Measurements from ENCODE around the gene YIPF6.
"Not testable (repeated sequence)": the region's sequence is repeated elsewhere in the genome, so short reads cannot be mapped to it uniquely, and the experiment has no call there.

Gene YIPF6

GRCh38 chrX:68536429-68536828 is 37.6 kb downstream of the YIPF6 start:
- Mint-ChIP-seq H3K4me3 (no peak overlapping the region), H3K36me3 (ENCODE audit: low read depth) (peaks cover 33% of the 10 kb centered on the region), H3K27ac (no peak overlapping the region), H3K4me1 (ENCODE audit: low read depth) (no peaks in the 10 kb centered on the region), H3K9me3 (peaks cover 9% of the 10 kb centered on the region), H3K27me3 (no peaks in the 10 kb centered on the region)
- intact Hi-C loops (cut with micrococcal nuclease): no loop called here

- no peak overlapping the region for H3K27ac Mint-ChIP-seq
- intact Hi-C loops (cut with micrococcal nuclease): no loop called here
These were observed 38.0 kb downstream of the YIPF6 start for GRCh38 chrX:68536884-68537283.

GRCh38 chrX:68550193-68550592 is 51.3 kb downstream of the YIPF6 start:
- Mint-ChIP-seq H3K4me1 (ENCODE audit: low read depth) (no peaks in the 10 kb centered on the region), H3K27me3 (no peaks in the 10 kb centered on the region), H3K9me3 (no peaks in the 10 kb centered on the region), H3K36me3 (ENCODE audit: low read depth) (no peaks in the 10 kb centered on the region), H3K4me3 (no peak overlapping the region), H3K27ac (no peak overlapping the region)
- intact Hi-C loops (cut with micrococcal nuclease): no loop called here

More at GRCh38 chrX:68536884-68537283, 38.0 kb downstream of the YIPF6 start:
- Mint-ChIP-seq H3K36me3 (ENCODE audit: low read depth) (peaks cover 28% of the 10 kb centered on the region), H3K4me1 (ENCODE audit: low read depth) (no peaks in the 10 kb centered on the region), H3K4me3 (no peak overlapping the region), H3K27me3 (no peaks in the 10 kb centered on the region), H3K9me3 (peaks cover 14% of the 10 kb centered on the region)

DNA sequence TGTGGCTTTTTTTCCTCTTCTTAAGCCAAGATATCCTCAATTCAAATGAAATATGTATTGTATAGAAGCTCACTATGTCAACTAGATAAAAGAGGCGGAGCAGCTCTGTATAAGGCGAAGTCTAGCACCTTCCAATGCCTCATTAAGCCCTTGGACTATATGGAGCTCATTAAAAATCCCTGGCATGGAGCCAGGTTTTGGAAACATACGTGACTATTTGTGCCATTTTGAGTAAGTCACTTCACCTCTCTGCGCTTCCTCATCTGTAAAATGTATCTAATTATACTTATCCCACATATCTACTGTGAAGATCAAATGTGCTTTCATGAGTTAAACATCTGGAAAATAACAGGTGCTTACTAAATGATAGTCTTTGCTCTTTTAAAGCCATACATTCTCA is 57.2 kb downstream of the YIPF6 start:
- Mint-ChIP-seq H3K4me3 (no peak overlapping the region), H3K36me3 (ENCODE audit: low read depth) (no peaks in the 10 kb centered on the region), H3K9me3 (peaks cover 14% of the 10 kb centered on the region), H3K4me1 (ENCODE audit: low read depth) (no peaks in the 10 kb centered on the region), H3K27me3 (no peaks in the 10 kb centered on the region), H3K27ac (no peak overlapping the region)
- intact Hi-C loops (cut with micrococcal nuclease): no loop called here

DNA sequence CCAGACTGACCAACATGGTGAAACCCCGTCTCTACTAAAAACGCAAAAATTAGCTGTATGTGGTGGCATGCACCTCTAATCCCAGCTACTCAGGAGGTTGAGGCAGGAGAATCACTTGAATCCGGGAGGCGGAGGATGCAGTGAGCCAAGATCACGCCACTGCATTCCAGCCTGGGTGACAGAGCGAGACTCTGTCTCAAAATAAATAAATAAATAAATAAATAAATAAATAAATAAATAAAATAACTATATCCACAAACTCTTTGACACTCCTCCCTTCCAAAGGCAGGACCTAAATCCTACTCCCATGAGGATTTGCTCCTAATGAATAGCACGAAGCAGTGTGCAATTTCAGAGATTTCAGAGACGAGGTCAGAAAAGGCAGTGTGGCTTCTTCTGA is 58.3 kb downstream of the YIPF6 start:
- H3K27me3 Mint-ChIP-seq; H3K4me1 Mint-ChIP-seq (ENCODE audit: low read depth); H3K27ac Mint-ChIP-seq; intact Hi-C loops (cut with micrococcal nuclease); H3K4me3 Mint-ChIP-seq; H3K36me3 Mint-ChIP-seq (ENCODE audit: low read depth): not testable (repeated sequence)
- peaks cover 14% of the 10 kb centered on the region for H3K9me3 Mint-ChIP-seq

- intact Hi-C loops (cut with micrococcal nuclease); H3K27me3 Mint-ChIP-seq; H3K4me1 Mint-ChIP-seq (ENCODE audit: low read depth); H3K36me3 Mint-ChIP-seq (ENCODE audit: low read depth); H3K4me3 Mint-ChIP-seq; H3K27ac Mint-ChIP-seq: not testable (repeated sequence)
- peaks cover 14% of the 10 kb centered on the region for H3K9me3 Mint-ChIP-seq
These were observed 61.1 kb downstream of the YIPF6 start for GRCh38 chrX:68559905-68560304.

- intact Hi-C loops (cut with micrococcal nuclease): no loop called here
- H3K4me3 Mint-ChIP-seq: no peak overlapping the region
- no peak overlapping the region for H3K27ac Mint-ChIP-seq
- H3K36me3 Mint-ChIP-seq (ENCODE audit: low read depth): no peaks in the 10 kb centered on the region
- H3K9me3 Mint-ChIP-seq: peaks cover 5% of the 10 kb centered on the region
- H3K27me3 Mint-ChIP-seq: no peaks in the 10 kb centered on the region
- H3K4me1 Mint-ChIP-seq (ENCODE audit: low read depth): peaks cover 6% of the 10 kb centered on the region
These were observed 69.3 kb downstream of the YIPF6 start for GRCh38 chrX:68568136-68568535.

- no peak overlapping the region for H3K27ac Mint-ChIP-seq
- intact Hi-C loops (cut with micrococcal nuclease): no loop called here
- no peaks in the 10 kb centered on the region for H3K27me3 Mint-ChIP-seq
- H3K4me3 Mint-ChIP-seq: no peak overlapping the region
- peaks cover 6% of the 10 kb centered on the region for H3K4me1 Mint-ChIP-seq (ENCODE audit: low read depth)
- no peaks in the 10 kb centered on the region for H3K36me3 Mint-ChIP-seq (ENCODE audit: low read depth)
- H3K9me3 Mint-ChIP-seq: peaks cover 5% of the 10 kb centered on the region
These were observed 71.7 kb downstream of the YIPF6 start for GRCh38 chrX:68570598-68570997.

- Mint-ChIP-seq H3K4me3 (no peak overlapping the region), H3K27me3 (no peaks in the 10 kb centered on the region), H3K4me1 (ENCODE audit: low read depth) (peaks cover 6% of the 10 kb centered on the region), H3K9me3 (peaks cover 5% of the 10 kb centered on the region), H3K27ac (no peak overlapping the region), H3K36me3 (ENCODE audit: low read depth) (no peaks in the 10 kb centered on the region)
- intact Hi-C loops (cut with micrococcal nuclease): no loop called here
These were observed 72.4 kb downstream of the YIPF6 start for GRCh38 chrX:68571292-68571609.

- Mint-ChIP-seq H3K27me3 (no peaks in the 10 kb centered on the region), H3K36me3 (ENCODE audit: low read depth) (no peaks in the 10 kb centered on the region), H3K4me1 (ENCODE audit: low read depth) (peaks cover 6% of the 10 kb centered on the region), H3K4me3 (no peak overlapping the region), H3K27ac (no peak overlapping the region), H3K9me3 (peaks cover 3% of the 10 kb centered on the region)
- intact Hi-C loops (cut with micrococcal nuclease): no loop called here
These were observed 72.9 kb downstream of the YIPF6 start for GRCh38 chrX:68571610-68572311.

DNA sequence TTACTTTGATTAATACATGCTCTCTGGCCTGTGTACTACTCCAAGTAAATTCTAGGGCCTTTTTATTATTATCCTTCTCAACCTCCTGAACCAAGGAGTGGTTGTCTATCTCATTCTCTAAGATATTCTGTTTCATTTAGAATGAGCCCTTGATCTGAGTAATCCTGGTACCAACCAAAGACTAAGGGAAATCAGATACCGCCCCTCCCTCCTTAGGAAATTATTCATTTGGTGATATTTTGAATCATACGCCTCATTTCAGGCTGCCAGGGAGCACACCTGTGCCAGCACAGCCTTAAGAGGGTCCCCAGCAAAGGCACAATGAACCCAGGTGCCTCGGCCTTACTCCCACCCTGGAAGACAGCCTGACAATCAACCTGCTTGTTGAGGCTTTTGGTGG is 75.4 kb downstream of the YIPF6 start:
- Mint-ChIP-seq H3K27ac (no peak overlapping the region), H3K27me3 (no peaks in the 10 kb centered on the region), H3K4me1 (ENCODE audit: low read depth) (peaks cover 6% of the 10 kb centered on the region), H3K4me3 (no peak overlapping the region), H3K36me3 (ENCODE audit: low read depth) (no peaks in the 10 kb centered on the region), H3K9me3 (no peaks in the 10 kb centered on the region)
- intact Hi-C loops (cut with micrococcal nuclease): no loop called here

DNA sequence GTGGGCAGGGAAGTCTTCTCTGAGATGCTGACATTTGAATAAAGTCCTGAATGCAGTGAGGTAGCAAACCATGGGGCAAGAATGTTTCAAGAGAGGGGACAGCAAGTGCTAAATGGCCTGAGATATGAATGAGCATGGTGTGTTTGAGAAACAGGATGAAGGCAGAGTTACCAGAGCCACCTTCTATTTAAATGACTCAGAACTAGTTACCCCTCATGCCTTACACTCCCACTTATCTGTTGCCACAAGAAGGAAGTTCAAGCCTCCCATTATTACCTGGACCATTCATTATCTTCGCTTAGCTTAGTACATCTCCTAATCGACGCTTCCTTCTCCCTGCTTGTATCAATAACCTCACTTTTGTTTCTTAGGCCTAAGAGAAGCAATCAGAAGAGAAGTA is 81.0 kb downstream of the YIPF6 start:
- intact Hi-C loops (cut with micrococcal nuclease): no loop called here
- H3K9me3 Mint-ChIP-seq: no peaks in the 10 kb centered on the region
- no peaks in the 10 kb centered on the region for H3K27me3 Mint-ChIP-seq
- no peak overlapping the region for H3K4me3 Mint-ChIP-seq
- peaks cover 5% of the 10 kb centered on the region for H3K4me1 Mint-ChIP-seq (ENCODE audit: low read depth)
- H3K27ac Mint-ChIP-seq: no peak overlapping the region
- no peaks in the 10 kb centered on the region for H3K36me3 Mint-ChIP-seq (ENCODE audit: low read depth)

GRCh38 chrX:68584221-68584620 is 85.4 kb downstream of the YIPF6 start:
- no peak overlapping the region for H3K27ac Mint-ChIP-seq
- peaks cover 20% of the 10 kb centered on the region for H3K9me3 Mint-ChIP-seq
- intact Hi-C loops (cut with micrococcal nuclease): no loop called here
- H3K27me3 Mint-ChIP-seq: no peaks in the 10 kb centered on the region
- H3K4me1 Mint-ChIP-seq (ENCODE audit: low read depth): peaks cover 8% of the 10 kb centered on the region
- H3K36me3 Mint-ChIP-seq (ENCODE audit: low read depth): no peaks in the 10 kb centered on the region
- no peak overlapping the region for H3K4me3 Mint-ChIP-seq
